GM21786 (cell line): Measurements from ENCODE around the gene BTBD10.
A peak's percentile ranks its signal among the peaks of the same experiment; 100 is the strongest.

ENCODE experiments used
- ATAC-seq: cut with Tn5 transposase; IDR thresholded peaks from one replicate; pipeline ENCODE4 v1.9.1; 2021; ENCODE audit not compliant: unreplicated experiment

BTBD10 gene

GRCh38 chr11:13462901-13463778 is at the start of gene BTBD10:
TSS of gene BTBD10 (minus strand) at chr11:13463222. CDS start at chr11:13445124, 18,098 bp downstream.
- ATAC-seq = peak; percentile 95

- no peak for ATAC-seq
Measured at GRCh38 chr11:13503393-13503792, 40.4 kb upstream of the BTBD10 start.

- no peak for ATAC-seq
Measured at GRCh38 chr11:13502492-13502891, 39.5 kb upstream of the BTBD10 start.

- no peak for ATAC-seq
Measured at GRCh38 chr11:13495929-13496328, 32.9 kb upstream of the BTBD10 start, which contains the start of gene PTH. TSS of gene PTH (minus strand) at chr11:13495997. CDS start at chr11:13492855, 3,142 bp downstream.

GRCh38 chr11:13494051-13494450 is 31.0 kb upstream of the BTBD10 start:
- no peak for ATAC-seq

- ATAC-seq = peak; percentile 62
Measured at GRCh38 chr11:13487661-13488030, 24.6 kb upstream of the BTBD10 start.

- ATAC-seq = peak; percentile 69
Measured at GRCh38 chr11:13486926-13487660, 24.1 kb upstream of the BTBD10 start.

- no peak for ATAC-seq
Measured at GRCh38 chr11:13480198-13480597, 17.2 kb upstream of the BTBD10 start.

GRCh38 chr11:13479688-13480087 is 16.7 kb upstream of the BTBD10 start:
- no peak for ATAC-seq

GRCh38 chr11:13475091-13475490 is 12.1 kb upstream of the BTBD10 start:
- no peak for ATAC-seq

GRCh38 chr11:13473013-13473722 is 10.1 kb upstream of the BTBD10 start:
- no peak for ATAC-seq

GRCh38 chr11:13468750-13469149 is 5.7 kb upstream of the BTBD10 start:
- no peak for ATAC-seq

- no peak for ATAC-seq
Measured at GRCh38 chr11:13465909-13466371, 2.9 kb upstream of the BTBD10 start.

GRCh38 chr11:13463779-13464290 is 813 bp upstream of the BTBD10 start:
- no peak for ATAC-seq

- ATAC-seq = peak; percentile 40
Measured at GRCh38 chr11:13462311-13462900, 616 bp downstream of the BTBD10 start.

- ATAC-seq = no peak
Measured at GRCh38 chr11:13461291-13461690, 1.7 kb downstream of the BTBD10 start.

- no peak for ATAC-seq
Measured at GRCh38 chr11:13450832-13451397, 12.1 kb downstream of the BTBD10 start.

- ATAC-seq = no peak
Measured at GRCh38 chr11:13449522-13449921, 13.5 kb downstream of the BTBD10 start.

GRCh38 chr11:13448876-13449275 is 14.1 kb downstream of the BTBD10 start:
- no peak for ATAC-seq

- no peak for ATAC-seq
Measured at GRCh38 chr11:13446444-13446843, 16.6 kb downstream of the BTBD10 start.
